ENCODE results near the gene GPR37L1. TPM values are rescaled to one million over a fixed set of nuclear protein-coding genes. Genes with fewer than 3 reads are reported as not detected.
A peak's percentile ranks its signal among the peaks of the same experiment; 100 is the strongest.

The GPR37L1 gene, protein sequence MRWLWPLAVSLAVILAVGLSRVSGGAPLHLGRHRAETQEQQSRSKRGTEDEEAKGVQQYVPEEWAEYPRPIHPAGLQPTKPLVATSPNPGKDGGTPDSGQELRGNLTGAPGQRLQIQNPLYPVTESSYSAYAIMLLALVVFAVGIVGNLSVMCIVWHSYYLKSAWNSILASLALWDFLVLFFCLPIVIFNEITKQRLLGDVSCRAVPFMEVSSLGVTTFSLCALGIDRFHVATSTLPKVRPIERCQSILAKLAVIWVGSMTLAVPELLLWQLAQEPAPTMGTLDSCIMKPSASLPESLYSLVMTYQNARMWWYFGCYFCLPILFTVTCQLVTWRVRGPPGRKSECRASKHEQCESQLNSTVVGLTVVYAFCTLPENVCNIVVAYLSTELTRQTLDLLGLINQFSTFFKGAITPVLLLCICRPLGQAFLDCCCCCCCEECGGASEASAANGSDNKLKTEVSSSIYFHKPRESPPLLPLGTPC
- not detected for total RNA-seq (2021; fragmentation: NEBNext Ultra II Directional; extraction: Animal tissue kit (Norgen Biotek cat#: 25700))
- long read RNA-seq, result 0 reads

DNA sequence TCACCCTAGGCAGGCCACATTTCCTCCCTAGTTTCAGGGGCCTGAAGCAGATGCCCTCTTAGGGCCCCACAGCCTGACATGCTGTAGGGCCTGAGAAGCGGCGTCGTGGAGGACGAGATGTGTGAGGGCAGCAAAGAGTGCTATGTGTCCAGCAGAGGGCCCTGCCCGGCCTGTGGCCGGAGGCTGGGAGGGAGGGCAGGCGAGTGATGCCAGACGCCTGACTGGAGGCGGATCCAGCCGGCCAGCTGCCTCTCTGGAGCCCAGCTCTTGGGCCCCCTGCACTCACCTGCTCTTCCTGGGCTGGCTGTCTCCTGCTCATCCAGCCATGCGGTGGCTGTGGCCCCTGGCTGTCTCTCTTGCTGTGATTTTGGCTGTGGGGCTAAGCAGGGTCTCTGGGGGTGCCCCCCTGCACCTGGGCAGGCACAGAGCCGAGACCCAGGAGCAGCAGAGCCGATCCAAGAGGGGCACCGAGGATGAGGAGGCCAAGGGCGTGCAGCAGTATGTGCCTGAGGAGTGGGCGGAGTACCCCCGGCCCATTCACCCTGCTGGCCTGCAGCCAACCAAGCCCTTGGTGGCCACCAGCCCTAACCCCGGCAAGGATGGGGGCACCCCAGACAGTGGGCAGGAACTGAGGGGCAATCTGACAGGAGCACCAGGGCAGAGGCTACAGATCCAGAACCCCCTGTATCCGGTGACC lies at the start of gene GPR37L1:
Gene GPR37L1, plus strand, starts transcription at position 279 of the 697 bp plus-strand sequence. Its CDS starts 47 bp downstream, at position 326.
- no peak within 1 kb of the TSS for H3K27ac Mint-ChIP-seq
- no peaks in the 10 kb centered on the region for H3K9me3 Mint-ChIP-seq
- peak; percentile 42 for DNase-seq
- H3K4me3 Mint-ChIP-seq, result no peak within 1 kb of the TSS
- H3K36me3 Mint-ChIP-seq (ENCODE audit: low read depth), result no peaks in the 10 kb centered on the region
- H3K27me3 Mint-ChIP-seq (ENCODE audit: insufficient read depth), result peaks cover 29% of the 10 kb centered on the region
- H3K4me1 Mint-ChIP-seq (ENCODE audit: low read depth), result peaks cover 10% of the 10 kb centered on the region
- TF ChIP-seq, protein P1, sequence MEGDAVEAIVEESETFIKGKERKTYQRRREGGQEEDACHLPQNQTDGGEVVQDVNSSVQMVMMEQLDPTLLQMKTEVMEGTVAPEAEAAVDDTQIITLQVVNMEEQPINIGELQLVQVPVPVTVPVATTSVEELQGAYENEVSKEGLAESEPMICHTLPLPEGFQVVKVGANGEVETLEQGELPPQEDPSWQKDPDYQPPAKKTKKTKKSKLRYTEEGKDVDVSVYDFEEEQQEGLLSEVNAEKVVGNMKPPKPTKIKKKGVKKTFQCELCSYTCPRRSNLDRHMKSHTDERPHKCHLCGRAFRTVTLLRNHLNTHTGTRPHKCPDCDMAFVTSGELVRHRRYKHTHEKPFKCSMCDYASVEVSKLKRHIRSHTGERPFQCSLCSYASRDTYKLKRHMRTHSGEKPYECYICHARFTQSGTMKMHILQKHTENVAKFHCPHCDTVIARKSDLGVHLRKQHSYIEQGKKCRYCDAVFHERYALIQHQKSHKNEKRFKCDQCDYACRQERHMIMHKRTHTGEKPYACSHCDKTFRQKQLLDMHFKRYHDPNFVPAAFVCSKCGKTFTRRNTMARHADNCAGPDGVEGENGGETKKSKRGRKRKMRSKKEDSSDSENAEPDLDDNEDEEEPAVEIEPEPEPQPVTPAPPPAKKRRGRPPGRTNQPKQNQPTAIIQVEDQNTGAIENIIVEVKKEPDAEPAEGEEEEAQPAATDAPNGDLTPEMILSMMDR (IDR thresholded peaks at IDR 0.05), result peak; percentile 76

DNA sequence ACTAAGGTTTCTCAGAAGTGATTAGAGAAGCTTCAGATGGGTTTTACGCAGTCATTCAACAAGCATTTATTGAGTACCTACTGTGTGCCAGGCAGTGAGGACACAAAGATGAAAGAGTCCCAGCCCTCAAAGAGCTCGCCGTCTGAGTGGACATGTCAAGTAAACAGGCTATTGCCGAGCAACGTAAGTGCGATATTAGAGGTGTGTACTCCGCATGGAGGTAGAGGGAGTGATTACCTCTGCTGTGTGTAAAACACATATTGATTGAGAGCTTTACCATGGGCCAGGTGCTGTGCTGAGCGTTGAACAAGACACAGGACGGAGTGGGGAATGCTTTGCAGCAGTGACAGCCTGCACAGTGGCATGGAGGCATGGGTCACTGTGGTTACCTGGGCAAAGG lies 49.5 kb upstream of the GPR37L1 start:
- peaks cover 21% of the 10 kb centered on the region for H3K4me1 Mint-ChIP-seq (ENCODE audit: low read depth)

GRCh38 chr1:202074985-202075384 lies 47.7 kb upstream of the GPR37L1 start:
- H3K4me3 Mint-ChIP-seq, result no peak overlapping the region
- H3K36me3 Mint-ChIP-seq (ENCODE audit: low read depth), result no peaks in the 10 kb centered on the region
- TF ChIP-seq, protein P1 (IDR thresholded peaks at IDR 0.05), result no peak
- peaks cover 2% of the 10 kb centered on the region; the same call in 1 of the 2 replicates for H3K27me3 Mint-ChIP-seq (ENCODE audit: insufficient read depth)
- DNase-seq, result no peak
- H3K4me1 Mint-ChIP-seq (ENCODE audit: low read depth), result peaks cover 21% of the 10 kb centered on the region
- no peaks in the 10 kb centered on the region for H3K9me3 Mint-ChIP-seq
- H3K27ac Mint-ChIP-seq, result no peak overlapping the region

More for the DNA sequence above, 49.5 kb upstream of the GPR37L1 start:
- Mint-ChIP-seq H3K27ac (no peak overlapping the region), H3K9me3 (no peaks in the 10 kb centered on the region), H3K4me3 (no peak overlapping the region), H3K27me3 (ENCODE audit: insufficient read depth) (peaks cover 4% of the 10 kb centered on the region), H3K36me3 (ENCODE audit: low read depth) (no peaks in the 10 kb centered on the region)
- TF ChIP-seq, protein P1 (IDR thresholded peaks at IDR 0.05), result no peak
- no peak for DNase-seq

- Mint-ChIP-seq H3K9me3 (no peaks in the 10 kb centered on the region), H3K4me3 (no peak overlapping the region), H3K27me3 (ENCODE audit: insufficient read depth) (peaks cover 2% of the 10 kb centered on the region; the same call in 1 of the 2 replicates), H3K4me1 (ENCODE audit: low read depth) (peaks cover 21% of the 10 kb centered on the region), H3K36me3 (ENCODE audit: low read depth) (no peaks in the 10 kb centered on the region), H3K27ac (no peak overlapping the region)
- DNase-seq, result no peak
- TF ChIP-seq, protein P1 (IDR thresholded peaks at IDR 0.05), result no peak
Observed at GRCh38 chr1:202075389-202075788, 47.3 kb upstream of the GPR37L1 start.

DNA sequence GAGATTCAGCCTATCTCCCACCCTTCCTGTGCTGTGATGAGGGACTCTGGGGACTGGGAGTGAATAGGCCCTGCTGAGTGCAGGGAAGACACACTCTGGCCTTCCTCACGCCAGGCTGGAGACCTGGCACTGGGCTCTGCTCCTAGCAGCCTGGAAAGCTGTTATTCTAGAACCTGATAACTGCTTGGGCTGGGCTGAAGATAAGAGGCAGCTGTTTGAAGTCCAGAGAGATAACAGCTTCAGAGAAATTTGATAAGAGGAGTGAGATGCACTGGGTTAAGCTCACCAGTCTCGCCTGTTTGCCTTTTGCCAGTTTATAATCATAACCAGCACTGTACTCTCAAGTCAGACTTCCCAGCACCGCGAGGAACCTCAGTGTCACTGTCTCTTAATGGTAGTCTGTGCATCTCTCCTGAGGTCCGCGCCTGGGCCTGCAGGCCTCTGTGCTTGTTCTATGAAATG lies 46.6 kb upstream of the GPR37L1 start:
- TF ChIP-seq, protein P1 (IDR thresholded peaks at IDR 0.05), result no peak
- no peak for DNase-seq
- Mint-ChIP-seq H3K4me1 (ENCODE audit: low read depth) (peaks cover 21% of the 10 kb centered on the region), H3K27me3 (ENCODE audit: insufficient read depth) (peaks cover 2% of the 10 kb centered on the region; the same call in 1 of the 2 replicates), H3K4me3 (no peak overlapping the region), H3K27ac (peak overlapping the region; percentile 54; the same call in 1 of the 2 replicates), H3K36me3 (ENCODE audit: low read depth) (no peaks in the 10 kb centered on the region), H3K9me3 (no peaks in the 10 kb centered on the region)
